ENCODE data around the gene TLCD1. TPM values are rescaled to one million over a fixed set of nuclear protein-coding genes. Genes with fewer than 3 reads are reported as not detected.

Gene TLCD1
- total RNA-seq, 1 donor from 2014 or later = 2.4 TPM

GRCh38 chr17:28717578-28718332, 8.3 kb downstream of the TLCD1 start, which contains the start of gene RAB34:
RAB34 (minus strand) TSS chr17:28717868; CDS start chr17:28717266, 602 bp downstream.
- Mint-ChIP-seq H3K36me3 (ENCODE audit: low read depth, unreplicated experiment) (peaks cover 35% of the 10 kb centered on the region), H3K9me3 (ENCODE audit: unreplicated experiment) (no peaks in the 10 kb centered on the region), H3K4me3 (ENCODE audit: unreplicated experiment) (peak within 1 kb of the TSS; percentile 85), H3K27me3 (ENCODE audit: unreplicated experiment) (peaks cover 25% of the 10 kb centered on the region), H3K27ac (ENCODE audit: unreplicated experiment) (peak within 1 kb of the TSS; percentile 76), H3K4me1 (ENCODE audit: unreplicated experiment) (peaks cover 31% of the 10 kb centered on the region)
- peak; percentile 78 for DNase-seq (ENCODE audit: low spot score)
- no peak for TF ChIP-seq CTCF (IDR thresholded peaks at IDR 0.05; ENCODE audit: unreplicated experiment)

GRCh38 chr17:28716740-28717577, 9.1 kb downstream of the TLCD1 start:
- no peak for TF ChIP-seq CTCF (IDR thresholded peaks at IDR 0.05; ENCODE audit: unreplicated experiment)
- Mint-ChIP-seq H3K4me1 (ENCODE audit: unreplicated experiment) (peaks cover 35% of the 10 kb centered on the region), H3K27ac (ENCODE audit: unreplicated experiment) (no peak overlapping the region), H3K27me3 (ENCODE audit: unreplicated experiment) (peaks cover 29% of the 10 kb centered on the region), H3K9me3 (ENCODE audit: unreplicated experiment) (no peaks in the 10 kb centered on the region), H3K36me3 (ENCODE audit: low read depth, unreplicated experiment) (peaks cover 30% of the 10 kb centered on the region), H3K4me3 (ENCODE audit: unreplicated experiment) (peak overlapping the region; percentile 85)
- DNase-seq (ENCODE audit: low spot score) = peak; percentile 44

- DNase-seq (ENCODE audit: low spot score) = no peak
- peaks cover 30% of the 10 kb centered on the region for H3K27me3 Mint-ChIP-seq (ENCODE audit: unreplicated experiment)
- no peak for TF ChIP-seq CTCF (IDR thresholded peaks at IDR 0.05; ENCODE audit: unreplicated experiment)
- peaks cover 18% of the 10 kb centered on the region for H3K36me3 Mint-ChIP-seq (ENCODE audit: low read depth, unreplicated experiment)
- H3K4me1 Mint-ChIP-seq (ENCODE audit: unreplicated experiment) = peaks cover 27% of the 10 kb centered on the region
- H3K9me3 Mint-ChIP-seq (ENCODE audit: unreplicated experiment) = no peaks in the 10 kb centered on the region
- no peak overlapping the region for H3K4me3 Mint-ChIP-seq (ENCODE audit: unreplicated experiment)
- no peak overlapping the region for H3K27ac Mint-ChIP-seq (ENCODE audit: unreplicated experiment)
Measured at GRCh38 chr17:28715217-28715616, 10.8 kb downstream of the TLCD1 start.

GRCh38 chr17:28714281-28714680, 11.8 kb downstream of the TLCD1 start:
- Mint-ChIP-seq H3K4me3 (ENCODE audit: unreplicated experiment) (peak overlapping the region; percentile 81), H3K27me3 (ENCODE audit: unreplicated experiment) (peaks cover 23% of the 10 kb centered on the region), H3K27ac (ENCODE audit: unreplicated experiment) (no peak overlapping the region), H3K36me3 (ENCODE audit: low read depth, unreplicated experiment) (peaks cover 13% of the 10 kb centered on the region), H3K9me3 (ENCODE audit: unreplicated experiment) (no peaks in the 10 kb centered on the region), H3K4me1 (ENCODE audit: unreplicated experiment) (peaks cover 20% of the 10 kb centered on the region)
- no peak for TF ChIP-seq CTCF (IDR thresholded peaks at IDR 0.05; ENCODE audit: unreplicated experiment)
- no peak for DNase-seq (ENCODE audit: low spot score)

Measured in endothelial cell (in vitro differentiated cells).